Activated T-helper 2 cell treated with anti-CD3 and anti-CD28 coated beads, Interferon-gamma antibody, Interleukin-2, Interleukin-4, amounts not matched to agents 10 μg/mL and 5 μg/mL and 100 μg/mL, durations not matched to agents 14 hours and 24 hours and 36 hours (primary cell): ENCODE results near the gene HEXD. TPM values are rescaled to one million over a fixed set of nuclear protein-coding genes. Genes with fewer than 3 reads are reported as not detected.
"Not testable (repeated sequence)": the region's sequence is repeated elsewhere in the genome, so short reads cannot be mapped to it uniquely, and the experiment has no call there.

ENCODE experiments used
- DNase-seq: peaks from one replicate; pipeline ENCODE4 v3.0.0; 2021; ENCODE audit warnings: low spot score
- H3K27ac Mint-ChIP-seq: one replicate; pipeline ENCODE4 v1.8.0; 2021; ENCODE audit warnings: mixed read lengths
- H3K27me3 Mint-ChIP-seq: one replicate; pipeline ENCODE4 v1.8.0; 2021; ENCODE audit warnings: low read depth, mixed read lengths
- H3K36me3 Mint-ChIP-seq: one replicate; pipeline ENCODE4 v1.8.0; 2021; ENCODE audit warnings: low read depth, mixed read lengths
- H3K4me1 Mint-ChIP-seq: one replicate; pipeline ENCODE4 v1.8.0; 2021; ENCODE audit warnings: low read depth, mixed read lengths
- H3K4me3 Mint-ChIP-seq: one replicate; pipeline ENCODE4 v1.8.0; 2021; ENCODE audit warnings: low read depth, mild to moderate bottlenecking, moderate library complexity, mixed read lengths
- H3K9me3 Mint-ChIP-seq: one replicate; pipeline ENCODE4 v1.8.0; 2021; ENCODE audit warnings: mixed read lengths
- intact Hi-C: fragments of 100-400 bp; cut with micrococcal nuclease; formaldehyde crosslinking; loops from one replicate; pipeline ENCODE4 v1.15.1; 2023
- total RNA-seq: library from RNA; stranded (reverse); gene quantifications from 2 replicates; pipeline ENCODE4 v1.2.3, GENCODE V29; 2022

The HEXD gene
- total RNA-seq, 1 donor from 2014 or later = 36.7 TPM

DNA sequence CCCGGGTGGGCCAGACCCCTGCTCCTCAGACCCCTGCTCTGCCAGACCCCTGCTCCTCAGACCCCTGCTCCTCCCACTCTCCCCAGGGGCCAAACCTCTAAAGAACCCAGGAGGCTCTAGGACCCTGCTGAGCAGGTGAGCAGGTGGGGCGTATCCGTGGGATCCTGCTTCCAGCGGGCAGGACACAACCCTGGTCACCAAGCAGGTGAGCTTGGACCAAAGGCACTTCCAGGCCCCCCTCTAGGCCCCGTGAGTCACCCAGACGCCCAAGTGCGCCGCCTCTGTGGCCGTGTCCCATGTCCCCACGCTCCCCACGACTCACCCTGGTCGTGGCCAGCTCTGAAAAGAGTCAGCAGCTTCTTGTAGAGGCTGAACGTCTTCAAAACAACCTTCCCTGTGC is 27.4 kb downstream of the HEXD start:
- intact Hi-C loops = no loop called here
- no peaks in the 10 kb centered on the region for H3K9me3 Mint-ChIP-seq
- DNase-seq = no peak
- peaks cover 43% of the 10 kb centered on the region for H3K36me3 Mint-ChIP-seq
- H3K4me3 Mint-ChIP-seq = no peak overlapping the region
- H3K4me1 Mint-ChIP-seq = peaks cover 6% of the 10 kb centered on the region
- H3K27me3 Mint-ChIP-seq = no peaks in the 10 kb centered on the region
- H3K27ac Mint-ChIP-seq = no peak overlapping the region

DNA sequence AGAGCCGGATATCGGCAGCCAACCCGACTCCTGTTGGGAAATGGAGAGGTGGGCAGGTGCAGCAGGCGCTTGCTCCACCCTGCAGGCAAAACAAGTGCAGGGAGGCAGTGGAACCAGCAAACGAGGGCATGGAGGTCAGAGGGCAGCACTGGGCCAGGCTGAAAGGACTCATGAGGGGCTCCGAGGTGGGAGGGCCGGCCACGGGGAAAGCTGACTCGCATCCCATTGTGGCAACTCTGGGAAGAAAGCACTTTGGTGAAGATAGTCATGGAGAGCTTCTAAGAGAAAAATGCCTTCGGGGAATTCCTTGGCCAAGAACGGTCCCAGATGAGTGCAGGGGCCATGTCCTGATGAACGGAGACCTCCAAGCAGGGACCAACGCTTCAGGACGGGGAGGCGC is 28.0 kb downstream of the HEXD start:
- H3K9me3 Mint-ChIP-seq = no peaks in the 10 kb centered on the region
- peaks cover 42% of the 10 kb centered on the region for H3K36me3 Mint-ChIP-seq
- peaks cover 11% of the 10 kb centered on the region for H3K4me1 Mint-ChIP-seq
- H3K4me3 Mint-ChIP-seq = no peak overlapping the region
- no peak overlapping the region for H3K27ac Mint-ChIP-seq
- intact Hi-C loops = no loop called here
- no peak for DNase-seq
- H3K27me3 Mint-ChIP-seq = no peaks in the 10 kb centered on the region

DNA sequence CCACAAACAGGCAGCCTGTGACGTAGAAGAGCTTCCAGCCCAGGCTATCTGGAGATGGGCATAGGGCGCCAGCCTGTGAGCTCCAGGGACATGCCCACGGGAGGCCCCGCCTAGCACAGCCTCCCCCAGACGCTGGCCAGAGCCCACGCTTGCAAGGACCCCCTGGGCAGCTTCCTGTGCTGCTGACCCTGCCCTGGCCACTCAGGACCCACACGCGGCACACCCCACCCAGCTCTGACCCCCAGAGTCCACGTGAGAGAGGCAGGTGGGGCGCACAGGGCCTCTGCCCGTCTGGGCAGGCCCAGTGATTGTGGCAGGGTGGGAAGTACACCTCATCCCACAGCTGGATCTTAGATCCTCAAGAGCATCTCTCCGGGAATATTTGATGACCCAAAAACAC is 28.5 kb downstream of the HEXD start:
- intact Hi-C loops = no loop called here
- H3K27ac Mint-ChIP-seq = no peak overlapping the region

DNA sequence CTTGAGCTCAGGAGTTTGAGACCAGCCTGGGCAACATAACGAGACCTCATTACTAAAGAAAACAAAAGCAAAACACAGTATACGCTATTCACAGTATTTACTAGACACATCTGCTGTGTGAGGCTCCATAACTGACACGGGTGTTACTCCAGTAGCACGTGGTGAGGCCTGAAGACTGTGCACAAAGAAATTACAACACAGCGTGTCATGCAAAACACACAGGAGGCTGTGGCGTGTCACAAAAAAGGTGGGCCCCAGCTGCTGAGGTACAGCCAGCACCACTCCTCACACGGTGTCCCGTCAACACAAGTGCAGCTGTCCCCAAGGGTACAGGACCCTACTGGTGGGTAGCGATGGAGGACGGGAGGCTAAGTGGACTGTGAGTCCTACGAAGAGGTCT is 29.7 kb downstream of the HEXD start:
- Mint-ChIP-seq H3K9me3 (no peaks in the 10 kb centered on the region), H3K36me3 (peaks cover 39% of the 10 kb centered on the region), H3K27ac (peak overlapping the region; percentile 58), H3K4me3 (peak overlapping the region; percentile 58), H3K4me1 (peaks cover 24% of the 10 kb centered on the region), H3K27me3 (no peaks in the 10 kb centered on the region)
- intact Hi-C loops = no loop called here
- no peak for DNase-seq

More for the DNA sequence above, 28.5 kb downstream of the HEXD start:
- Mint-ChIP-seq H3K4me1 (peaks cover 15% of the 10 kb centered on the region), H3K36me3 (peaks cover 44% of the 10 kb centered on the region), H3K27me3 (no peaks in the 10 kb centered on the region), H3K4me3 (peak overlapping the region; percentile 49), H3K9me3 (no peaks in the 10 kb centered on the region)
- no peak for DNase-seq

DNA sequence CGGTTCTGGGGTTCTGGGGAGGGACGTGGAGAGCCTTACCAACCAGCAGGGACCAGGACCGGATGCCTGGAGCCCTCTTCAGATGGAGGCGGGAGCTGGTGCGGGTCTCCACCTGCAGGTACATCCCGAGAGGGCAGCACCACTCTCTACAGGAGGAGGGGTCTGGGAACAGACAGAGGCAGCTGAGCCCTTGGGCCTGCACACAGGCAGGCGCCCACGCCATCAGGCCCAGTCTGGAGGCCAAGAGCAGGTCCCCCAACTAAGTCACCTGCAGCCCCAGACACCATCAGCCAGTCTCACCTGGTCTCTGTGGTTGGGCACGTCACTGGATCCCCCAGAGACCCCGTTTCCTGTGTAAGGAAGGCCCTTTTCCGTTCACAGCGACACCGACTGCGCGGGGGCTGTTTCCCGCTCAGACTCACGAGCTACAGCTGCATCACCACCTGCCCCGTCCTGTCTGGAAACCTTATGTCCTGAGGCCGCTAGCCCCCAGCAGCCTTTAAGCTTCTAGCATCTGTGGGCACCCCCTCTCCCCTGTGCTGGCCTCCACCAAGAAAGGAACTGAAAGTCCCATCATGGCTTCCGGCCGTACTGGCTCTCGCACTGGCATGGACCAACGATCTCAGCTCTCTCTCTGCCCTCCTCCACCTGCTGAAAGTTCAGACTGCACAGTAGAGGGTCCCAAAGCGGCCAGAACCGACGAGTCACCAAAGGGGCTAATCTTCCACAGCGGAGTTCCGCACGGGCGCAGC is 31.2 kb downstream of the HEXD start:
- Mint-ChIP-seq H3K4me3 (peak overlapping the region; percentile 99), H3K9me3 (peaks cover 3% of the 10 kb centered on the region), H3K4me1 (peaks cover 24% of the 10 kb centered on the region), H3K36me3 (peaks cover 37% of the 10 kb centered on the region), H3K27me3 (no peaks in the 10 kb centered on the region), H3K27ac (peak overlapping the region; percentile 99)
- intact Hi-C loops = no loop called here
- DNase-seq = peak; percentile 70

DNA sequence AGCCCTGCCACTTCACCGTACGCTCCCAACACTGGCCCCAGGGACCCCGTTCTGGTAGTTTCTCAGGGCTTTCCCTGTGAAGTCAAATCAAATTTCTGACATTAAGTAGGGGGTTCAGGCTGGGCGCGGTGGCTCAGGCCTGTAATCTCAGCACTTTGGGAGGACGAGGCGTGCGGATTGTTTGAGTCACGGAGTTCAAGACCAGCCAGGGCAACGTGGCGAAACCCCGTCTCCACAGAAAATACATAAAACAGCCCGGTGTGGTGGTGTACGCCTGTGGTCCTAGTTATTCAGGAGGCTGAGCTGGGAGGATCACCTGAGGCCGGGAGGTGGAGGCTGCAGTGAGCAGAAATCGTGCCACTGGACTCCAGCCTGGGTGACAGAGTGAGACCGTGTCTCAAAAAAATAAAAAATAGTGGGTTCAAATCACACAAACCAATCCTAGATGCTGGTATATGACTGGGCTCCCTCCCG is 31.8 kb downstream of the HEXD start:
- peak overlapping the region; percentile 99 for H3K4me3 Mint-ChIP-seq
- H3K27me3 Mint-ChIP-seq = no peaks in the 10 kb centered on the region
- H3K4me1 Mint-ChIP-seq = peaks cover 24% of the 10 kb centered on the region
- peaks cover 4% of the 10 kb centered on the region for H3K9me3 Mint-ChIP-seq
- intact Hi-C loops = loop anchor here (1.0 to 2.0 kb wide), 2 partner anchors 8 to 31 kb away; partner anchors contain the start of genes HEXD, NARF and OGFOD3
- peak overlapping the region; percentile 99 for H3K27ac Mint-ChIP-seq
- no peak for DNase-seq
- peaks cover 38% of the 10 kb centered on the region for H3K36me3 Mint-ChIP-seq

DNA sequence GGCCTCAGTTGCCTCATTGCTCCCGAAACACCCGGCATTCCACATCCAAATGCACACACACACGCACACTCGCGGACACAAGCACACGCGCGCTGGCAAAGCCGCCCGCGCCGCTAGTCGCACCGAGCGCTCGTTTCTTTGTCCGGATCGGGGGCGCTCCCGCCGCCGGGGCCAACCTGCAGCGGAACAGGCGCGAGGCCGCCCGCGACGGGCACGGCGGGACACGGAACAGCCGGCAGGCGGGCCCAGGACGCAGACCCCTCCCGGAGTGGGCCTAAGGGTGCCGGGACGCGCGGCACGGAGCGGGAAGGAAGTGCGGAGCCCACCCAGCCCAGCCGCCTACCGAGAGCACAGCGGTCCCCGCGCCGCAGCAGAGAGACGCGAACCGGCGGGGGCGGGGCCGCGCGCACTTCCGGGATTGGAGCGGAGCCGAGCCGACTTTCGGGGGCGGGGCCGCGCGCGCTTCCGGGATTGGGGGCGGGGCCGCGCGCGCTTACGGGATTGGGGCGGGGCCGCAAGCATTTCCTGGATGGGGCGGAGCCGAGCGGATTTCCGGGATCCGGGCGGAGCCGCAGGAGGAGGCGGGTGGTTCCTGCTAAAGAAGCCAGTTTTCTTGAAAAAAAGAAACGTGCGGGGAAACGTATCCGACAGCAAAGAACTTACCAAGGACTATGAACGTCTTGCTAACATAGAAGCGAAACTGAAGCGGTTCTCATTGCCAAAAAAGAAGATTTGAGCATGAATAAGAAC is 32.4 kb downstream of the HEXD start, which contains the start of gene CYBC1:
Gene CYBC1, minus strand, starts transcription at position 396 of the 750 bp plus-strand sequence. CDS start 1,498 bp downstream, outside the sequence.
- H3K4me1 Mint-ChIP-seq = peaks cover 24% of the 10 kb centered on the region
- H3K27ac Mint-ChIP-seq = peak within 1 kb of the TSS; percentile 99
- H3K27me3 Mint-ChIP-seq = no peaks in the 10 kb centered on the region
- peaks cover 4% of the 10 kb centered on the region for H3K9me3 Mint-ChIP-seq
- peak within 1 kb of the TSS; percentile 99 for H3K4me3 Mint-ChIP-seq
- intact Hi-C loops = loop anchor here (1.0 to 2.0 kb wide), 2 partner anchors 8 to 32 kb away; partner anchors contain the start of genes HEXD, NARF and OGFOD3
- peaks cover 38% of the 10 kb centered on the region for H3K36me3 Mint-ChIP-seq
- peak; percentile 91 for DNase-seq

DNA sequence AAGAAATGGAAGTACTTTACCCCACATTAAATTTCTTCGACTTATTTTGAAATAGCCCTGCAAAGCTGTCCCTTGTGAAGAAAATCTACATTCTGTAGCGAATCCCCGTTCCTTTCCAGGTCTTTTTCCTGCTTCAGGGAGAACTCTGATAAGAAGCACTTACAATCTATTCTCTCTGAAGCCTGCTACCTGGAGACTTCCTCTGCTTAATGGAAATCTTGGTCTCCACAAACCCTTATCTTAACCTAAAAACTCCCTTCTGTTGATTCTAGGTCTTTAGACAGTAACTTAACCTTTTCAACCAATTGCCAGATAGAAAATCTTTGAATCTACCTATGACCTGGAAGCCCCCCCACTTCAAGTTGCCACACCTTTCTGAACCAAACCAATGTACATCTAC is 34.0 kb downstream of the HEXD start:
- Mint-ChIP-seq H3K4me1 (peaks cover 30% of the 10 kb centered on the region), H3K9me3 (peaks cover 4% of the 10 kb centered on the region), H3K27ac (peak overlapping the region; percentile 92), H3K27me3 (no peaks in the 10 kb centered on the region), H3K4me3 (peak overlapping the region; percentile 18), H3K36me3 (peaks cover 31% of the 10 kb centered on the region)
- intact Hi-C loops = no loop called here
- DNase-seq = no peak

DNA sequence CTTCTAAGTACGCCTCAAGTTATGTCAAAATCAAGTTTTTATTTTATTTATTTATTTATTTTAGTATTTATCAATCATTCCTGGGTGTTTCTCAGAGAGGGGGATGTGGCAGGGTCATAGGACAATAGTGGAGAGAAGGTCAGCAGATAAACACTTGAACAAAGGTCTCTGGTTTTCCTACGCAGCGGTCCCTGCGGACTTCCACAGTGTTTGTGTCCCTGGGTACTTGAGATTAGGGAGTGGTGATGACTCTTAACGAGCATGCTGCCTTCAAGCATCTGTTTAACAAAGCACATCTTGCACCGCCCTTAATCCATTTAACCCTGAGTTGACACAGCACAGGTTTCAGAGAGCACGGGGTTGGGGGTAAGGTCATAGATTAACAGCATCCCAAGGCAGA is 35.0 kb downstream of the HEXD start:
- not testable (repeated sequence) for H3K27ac Mint-ChIP-seq, H3K27me3 Mint-ChIP-seq
- peaks cover 35% of the 10 kb centered on the region for H3K4me1 Mint-ChIP-seq

DNA sequence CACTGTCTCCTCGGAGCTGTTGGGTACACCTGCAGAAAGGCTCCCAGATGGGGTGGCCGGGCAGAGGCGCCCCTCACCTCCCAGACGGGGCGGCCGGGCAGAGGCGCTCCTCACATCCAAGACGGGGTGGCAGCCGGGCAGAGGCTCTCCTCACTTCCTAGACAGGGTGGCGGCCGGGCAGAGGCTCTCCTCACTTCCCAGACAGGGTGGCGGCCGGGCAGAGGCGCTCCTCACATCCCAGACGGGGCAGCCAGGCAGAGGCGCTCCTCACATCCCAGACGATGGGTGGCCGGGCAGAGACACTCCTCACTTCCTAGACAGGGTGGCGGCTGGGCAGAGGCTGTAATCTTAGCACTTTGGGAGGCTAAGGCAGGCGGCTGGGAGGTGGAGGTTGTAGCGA is 35.6 kb downstream of the HEXD start:
- intact Hi-C loops, H3K9me3 Mint-ChIP-seq, H3K27ac Mint-ChIP-seq, DNase-seq, H3K27me3 Mint-ChIP-seq, H3K4me3 Mint-ChIP-seq: not testable (repeated sequence)
- peaks cover 35% of the 10 kb centered on the region for H3K4me1 Mint-ChIP-seq
- H3K36me3 Mint-ChIP-seq = peaks cover 25% of the 10 kb centered on the region

More for the DNA sequence above, 35.0 kb downstream of the HEXD start:
- DNase-seq, H3K9me3 Mint-ChIP-seq, intact Hi-C loops: not testable (repeated sequence)
- peak overlapping the region; percentile 8 for H3K4me3 Mint-ChIP-seq
- H3K36me3 Mint-ChIP-seq = peaks cover 25% of the 10 kb centered on the region

DNA sequence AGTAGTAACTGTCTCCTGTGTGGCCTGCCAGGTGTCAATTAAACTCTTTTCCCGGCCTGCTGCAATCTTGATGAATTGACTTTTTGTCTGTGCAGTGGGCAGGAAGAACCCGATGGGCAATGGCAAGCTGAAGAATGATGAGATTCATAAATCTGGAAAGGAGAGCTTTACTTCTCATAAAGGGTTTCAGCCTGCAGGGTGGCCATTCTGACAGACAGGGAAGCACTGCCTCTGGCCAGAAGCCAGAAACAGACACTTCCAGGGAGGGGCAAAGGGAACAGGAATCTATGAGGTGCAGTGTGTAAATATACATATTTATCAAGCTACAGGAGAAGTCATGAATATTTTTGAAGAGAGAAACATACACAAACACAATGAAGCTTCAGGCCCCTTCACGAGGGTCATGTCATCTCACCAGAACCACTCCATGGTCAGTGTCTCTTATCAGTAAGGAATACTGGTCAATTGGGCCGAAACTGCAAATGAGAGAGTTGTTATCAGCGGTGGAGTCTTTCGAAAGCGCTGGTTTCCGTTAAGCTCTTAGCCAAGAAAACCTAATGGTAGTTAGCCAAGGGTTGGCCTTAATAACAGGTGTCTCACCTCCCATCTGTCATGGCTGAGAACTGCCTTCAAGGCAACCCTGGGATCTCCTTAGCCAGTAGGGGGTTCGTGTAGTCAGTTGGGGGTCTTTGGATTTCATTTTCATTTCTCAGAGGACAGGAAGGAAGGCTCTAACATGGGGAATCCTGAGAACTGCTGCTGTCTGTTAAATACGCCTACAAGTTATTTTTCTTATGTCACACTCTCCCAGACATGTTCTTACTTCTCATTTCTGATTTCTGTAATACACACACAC is 39.2 kb downstream of the HEXD start:
- Mint-ChIP-seq H3K4me1 (peaks cover 22% of the 10 kb centered on the region), H3K9me3 (peaks cover 4% of the 10 kb centered on the region), H3K36me3 (peaks cover 37% of the 10 kb centered on the region), H3K27me3 (no peaks in the 10 kb centered on the region), H3K27ac (peak overlapping the region; percentile 95), H3K4me3 (peak overlapping the region; percentile 82)
- no peak for DNase-seq
- intact Hi-C loops = loop anchor here (5.0 kb wide), 2 partner anchors 95 to 190 kb away; partner anchors contain the start of gene WDR45B

DNA sequence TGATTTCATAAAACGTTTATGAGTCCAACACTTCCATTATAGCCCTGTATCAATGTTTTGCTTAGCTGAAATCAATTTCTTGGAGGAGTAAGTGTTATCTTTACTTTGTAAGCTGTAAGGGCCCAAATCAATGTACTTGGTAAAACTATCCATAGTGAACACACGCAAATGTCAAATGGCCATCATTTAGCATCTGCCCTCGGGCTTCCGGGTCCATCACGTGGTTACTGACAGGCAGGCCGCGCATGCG is 39.7 kb downstream of the HEXD start:
- Mint-ChIP-seq H3K27ac (peak overlapping the region; percentile 95), H3K27me3 (no peaks in the 10 kb centered on the region), H3K4me3 (peak overlapping the region; percentile 82), H3K4me1 (peaks cover 22% of the 10 kb centered on the region), H3K9me3 (peaks cover 4% of the 10 kb centered on the region), H3K36me3 (peaks cover 43% of the 10 kb centered on the region)
- no peak for DNase-seq
- intact Hi-C loops = loop anchor here (1.0 to 5.0 kb wide), 6 partner anchors 8 to 189 kb away; partner anchors contain the start of genes CYBC1, FOXK2, HEXD and OGFOD3
